Fibroblast of the conjunctiva (primary cell): ENCODE results near the gene NMNAT2.
"Not testable (repeated sequence)": the region's sequence is repeated elsewhere in the genome, so short reads cannot be mapped to it uniquely, and the experiment has no call there.

Source experiments
- DNase-seq: peaks from one replicate; pipeline ENCODE4 v3.0.0-alpha.2; 2010; ENCODE audit warnings: low read depth

The NMNAT2 gene

GRCh38 chr1:183259924-183260323 is 158.3 kb downstream of the NMNAT2 start:
- DNase-seq, result no peak

DNA sequence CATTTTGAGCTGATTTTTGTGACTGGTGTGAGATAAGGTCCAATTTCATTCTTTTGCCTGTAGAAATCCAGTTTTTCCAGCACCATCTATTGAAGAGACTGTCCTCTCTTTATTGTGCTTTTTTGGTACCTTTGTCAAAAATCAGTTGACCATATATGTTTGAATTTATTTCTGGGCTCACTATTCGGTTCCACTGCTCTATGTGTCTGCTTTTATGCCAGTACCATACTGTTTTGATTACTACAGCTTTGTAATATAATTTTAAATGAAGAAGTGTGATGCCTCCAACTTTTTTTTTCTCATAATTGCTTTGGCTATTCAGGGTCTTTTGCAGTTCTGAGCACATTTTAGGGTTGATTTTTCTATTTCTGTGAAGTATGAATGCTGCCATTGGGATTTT is 163.1 kb downstream of the NMNAT2 start:
- DNase-seq, result no peak

- DNase-seq, result no peak
These were observed 166.2 kb downstream of the NMNAT2 start for GRCh38 chr1:183251959-183252450.

DNA sequence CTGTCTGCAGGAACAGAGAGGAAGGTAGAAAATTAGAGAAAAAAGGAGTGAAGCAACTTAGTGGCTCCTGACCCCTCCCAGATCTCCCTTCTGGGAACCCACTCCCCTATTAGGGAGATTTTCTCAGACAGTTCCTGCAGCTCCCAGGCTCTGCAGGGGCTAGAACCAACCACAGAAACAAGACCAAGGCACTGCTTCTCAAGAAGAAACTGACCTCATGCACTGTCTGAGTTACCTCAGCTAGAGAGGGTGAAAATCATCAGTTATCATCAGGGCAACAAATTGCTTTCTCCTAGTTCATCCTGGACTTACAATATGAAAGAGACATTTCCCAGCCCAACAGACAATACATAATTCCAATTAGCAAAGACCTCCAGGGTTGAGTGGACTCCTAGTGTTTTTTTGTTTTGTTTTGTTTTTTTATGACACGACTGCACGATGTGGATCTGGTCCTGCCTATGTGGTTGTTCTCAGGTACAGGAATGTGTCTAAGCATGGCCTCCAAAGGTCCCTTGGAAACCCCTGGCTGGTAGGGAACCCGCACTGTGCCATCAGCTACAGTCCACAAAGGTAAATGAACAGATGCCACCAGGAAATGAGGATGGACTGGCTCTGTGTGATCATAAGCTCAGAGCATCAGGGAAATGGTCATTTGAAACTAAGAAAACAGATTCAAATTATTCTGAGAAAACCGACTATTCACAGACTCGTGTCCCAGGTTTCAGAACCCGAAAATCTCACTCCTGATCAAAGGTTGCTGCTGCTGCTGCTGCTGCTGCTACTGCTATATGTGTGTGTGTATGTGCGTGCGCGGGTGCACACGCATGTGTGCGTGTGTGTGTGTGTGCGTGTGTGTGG is 166.8 kb downstream of the NMNAT2 start:
- DNase-seq, result no peak

DNA sequence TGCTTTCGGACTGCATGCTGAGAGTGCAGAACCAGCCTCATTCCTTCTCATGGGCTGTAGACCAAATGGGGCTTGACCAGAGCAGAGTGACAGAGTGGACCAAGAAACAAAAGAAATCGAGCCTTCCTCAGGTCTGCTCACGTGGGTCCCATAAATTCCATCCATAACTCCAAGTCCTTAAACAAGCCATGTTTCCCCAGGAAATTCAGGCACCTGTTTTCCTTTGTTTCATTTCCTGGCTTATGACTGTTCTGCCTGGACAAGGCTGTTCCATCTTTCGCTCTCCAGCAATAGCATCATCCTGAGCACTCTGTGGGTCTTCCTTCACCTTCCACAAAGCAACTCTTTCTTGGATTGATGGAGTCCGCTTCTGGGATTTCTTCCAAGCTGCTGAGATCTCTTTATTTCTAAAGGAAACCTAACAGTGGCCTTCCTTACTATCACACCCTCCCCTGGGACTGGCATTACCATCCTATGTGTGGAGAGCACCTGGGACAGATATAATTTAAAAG is 168.2 kb downstream of the NMNAT2 start:
- no peak for DNase-seq

- no peak for DNase-seq
These were observed 169.0 kb downstream of the NMNAT2 start for GRCh38 chr1:183248989-183249691.

DNA sequence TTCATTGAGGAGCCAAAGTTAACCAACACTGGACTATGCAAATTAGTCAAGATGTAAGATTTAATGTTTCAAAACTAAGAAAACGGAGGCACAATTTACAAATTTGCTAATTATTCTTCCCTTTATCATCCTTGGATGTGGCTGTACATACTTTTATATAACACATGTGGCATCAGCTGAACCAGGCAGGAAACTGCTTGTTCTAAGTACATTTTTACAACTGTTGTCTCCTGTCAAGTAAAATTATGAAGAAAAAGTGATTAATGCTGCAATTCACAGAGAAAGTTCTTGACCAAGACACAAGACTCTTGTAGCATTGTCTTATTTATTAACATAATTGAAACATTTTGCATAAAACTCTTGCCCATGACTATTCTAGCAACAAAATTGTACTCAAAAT is 170.2 kb downstream of the NMNAT2 start:
- no peak for DNase-seq

- DNase-seq, result no peak
These were observed 170.7 kb downstream of the NMNAT2 start for GRCh38 chr1:183247484-183247883.

DNA sequence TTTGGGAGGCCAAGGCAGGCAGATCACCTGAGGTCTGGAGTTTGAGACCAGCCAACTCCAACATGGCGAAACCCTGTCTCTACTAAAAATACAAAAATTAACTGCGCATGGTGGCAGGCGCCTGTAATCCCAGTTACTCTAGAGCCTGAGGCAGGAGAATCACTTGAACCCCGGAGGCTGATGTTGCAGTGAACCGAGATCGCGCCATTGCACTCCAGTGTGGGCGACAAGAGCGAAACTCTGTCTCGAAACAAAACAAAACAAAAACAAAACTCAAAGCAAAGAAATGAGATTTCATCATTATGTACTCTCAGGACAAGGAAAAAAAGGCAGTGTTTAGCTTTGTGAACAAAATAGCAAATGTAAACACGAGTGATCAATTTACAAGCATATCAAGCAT is 171.1 kb downstream of the NMNAT2 start:
- DNase-seq, result no peak

DNA sequence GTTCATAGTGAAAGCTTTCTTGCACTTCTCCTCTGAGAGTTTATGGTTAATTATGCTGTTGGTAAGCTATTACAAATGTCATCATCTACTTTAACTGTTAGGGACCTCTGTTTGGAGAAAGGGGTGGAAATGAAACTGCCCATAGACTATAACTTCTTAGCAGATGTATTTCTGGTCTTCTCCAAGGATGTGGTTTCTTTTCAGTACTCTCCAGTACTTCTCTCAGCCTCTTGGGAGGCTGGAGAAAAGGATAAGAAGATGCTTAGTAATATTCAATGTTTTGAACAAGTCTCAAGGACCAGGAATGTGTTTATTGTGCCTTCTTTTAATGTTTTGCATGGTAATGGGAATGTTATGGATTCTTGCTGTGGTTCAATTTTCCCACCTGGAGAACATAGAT is 171.7 kb downstream of the NMNAT2 start:
- no peak for DNase-seq

GRCh38 chr1:183245357-183245756 is 172.8 kb downstream of the NMNAT2 start:
- no peak for DNase-seq

- peak; percentile 95 for DNase-seq
These were observed 173.7 kb downstream of the NMNAT2 start for GRCh38 chr1:183244466-183244865.

DNA sequence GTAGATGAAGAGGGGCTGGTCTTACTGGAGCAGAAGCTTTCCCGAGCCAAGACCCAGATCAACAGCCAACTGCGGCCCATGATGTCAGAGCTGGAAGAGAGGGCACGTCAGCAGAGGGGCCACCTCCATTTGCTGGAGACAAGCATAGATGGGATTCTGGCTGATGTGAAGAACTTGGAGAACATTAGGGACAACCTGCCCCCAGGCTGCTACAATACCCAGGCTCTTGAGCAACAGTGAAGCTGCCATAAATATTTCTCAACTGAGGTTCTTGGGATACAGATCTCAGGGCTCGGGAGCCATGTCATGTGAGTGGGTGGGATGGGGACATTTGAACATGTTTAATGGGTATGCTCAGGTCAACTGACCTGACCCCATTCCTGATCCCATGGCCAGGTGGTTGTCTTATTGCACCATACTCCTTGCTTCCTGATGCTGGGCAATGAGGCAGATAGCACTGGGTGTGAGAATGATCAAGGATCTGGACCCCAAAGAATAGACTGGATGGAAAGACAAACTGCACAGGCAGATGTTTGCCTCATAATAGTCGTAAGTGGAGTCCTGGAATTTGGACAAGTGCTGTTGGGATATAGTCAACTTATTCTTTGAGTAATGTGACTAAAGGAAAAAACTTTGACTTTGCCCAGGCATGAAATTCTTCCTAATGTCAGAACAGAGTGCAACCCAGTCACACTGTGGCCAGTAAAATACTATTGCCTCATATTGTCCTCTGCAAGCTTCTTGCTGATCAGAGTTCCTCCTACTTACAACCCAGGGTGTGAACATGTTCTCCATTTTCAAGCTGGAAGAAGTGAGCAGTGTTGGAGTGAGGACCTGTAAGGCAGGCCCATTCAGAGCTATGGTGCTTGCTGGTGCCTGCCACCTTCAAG is 174.8 kb downstream of the NMNAT2 start:
- no peak for DNase-seq

DNA sequence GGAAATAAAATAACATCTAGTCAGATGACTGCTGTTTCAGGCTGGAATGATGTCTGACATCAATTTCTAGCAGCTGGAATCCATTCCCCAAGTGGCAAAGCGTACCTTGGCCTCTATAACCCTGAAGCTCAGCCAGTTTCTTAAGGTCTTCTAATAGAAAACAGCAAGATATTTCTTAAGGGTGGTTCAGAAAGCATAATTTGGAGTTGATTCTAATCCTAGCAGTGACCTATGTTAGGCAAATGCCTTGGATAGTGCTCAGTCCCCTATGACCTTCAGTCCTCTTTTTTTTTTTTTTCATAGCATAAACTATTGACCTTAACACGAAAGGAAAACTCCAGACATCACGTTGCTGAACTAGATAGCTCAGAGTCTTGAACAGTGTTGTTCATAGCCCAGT is 175.6 kb downstream of the NMNAT2 start:
- peak; percentile 86 for DNase-seq

- DNase-seq, result no peak
These were observed 176.7 kb downstream of the NMNAT2 start for GRCh38 chr1:183241471-183241870.

- DNase-seq, result not testable (repeated sequence)
These were observed 177.3 kb downstream of the NMNAT2 start for GRCh38 chr1:183240853-183241252.

GRCh38 chr1:183240526-183240825 is 177.7 kb downstream of the NMNAT2 start:
- no peak for DNase-seq

DNA sequence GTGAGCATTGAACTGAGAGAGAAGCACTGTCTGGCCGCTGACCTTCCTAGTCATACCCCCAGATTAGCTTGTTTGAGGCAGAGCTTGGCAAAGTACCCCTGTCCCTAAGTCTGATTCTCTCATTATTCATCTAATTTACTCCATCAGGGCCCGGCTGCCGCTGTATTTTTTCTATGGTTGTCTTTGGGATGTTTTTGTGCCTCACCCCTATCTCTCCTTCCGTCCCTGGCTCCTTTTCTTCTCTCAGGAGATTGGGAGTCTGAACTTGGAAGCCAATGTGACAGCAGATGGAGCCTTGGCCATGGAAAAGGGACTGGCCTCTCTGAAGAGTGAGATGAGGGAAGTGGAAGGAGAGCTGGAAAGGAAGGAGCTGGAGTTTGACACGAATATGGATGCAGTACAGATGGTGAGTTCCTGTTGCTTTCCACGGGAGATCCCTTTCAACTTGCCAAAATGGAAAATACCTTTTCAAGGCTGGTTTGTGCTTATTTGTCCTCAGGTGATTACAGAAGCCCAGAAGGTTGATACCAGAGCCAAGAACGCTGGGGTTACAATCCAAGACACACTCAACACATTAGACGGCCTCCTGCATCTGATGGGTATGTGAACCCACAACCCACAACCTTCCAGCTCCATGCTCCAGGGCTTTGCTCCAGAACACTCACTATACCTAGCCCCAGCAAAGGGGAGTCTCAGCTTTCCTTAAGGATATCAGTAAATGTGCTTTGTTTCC is 178.2 kb downstream of the NMNAT2 start:
- no peak for DNase-seq

DNA sequence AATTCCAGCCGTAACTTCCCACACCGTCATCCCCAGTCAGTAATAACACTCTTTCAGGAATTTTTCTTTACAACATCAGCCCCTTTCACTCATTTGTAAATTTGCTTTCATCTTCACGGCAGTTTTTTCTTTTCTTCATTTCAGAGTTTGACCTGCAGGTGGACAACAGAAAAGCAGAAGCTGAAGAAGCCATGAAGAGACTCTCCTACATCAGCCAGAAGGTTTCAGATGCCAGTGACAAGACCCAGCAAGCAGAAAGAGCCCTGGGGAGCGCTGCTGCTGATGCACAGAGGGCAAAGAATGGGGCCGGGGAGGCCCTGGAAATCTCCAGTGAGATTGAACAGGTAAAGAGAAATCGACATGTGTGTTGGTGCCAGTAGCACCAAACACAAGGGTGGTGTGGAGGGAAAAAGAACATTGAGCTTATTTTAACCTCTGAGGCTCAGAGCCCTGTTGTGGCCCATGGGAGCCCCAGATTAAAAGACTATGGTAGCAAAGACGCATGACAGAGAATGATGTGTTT is 178.9 kb downstream of the NMNAT2 start:
- no peak for DNase-seq

DNA sequence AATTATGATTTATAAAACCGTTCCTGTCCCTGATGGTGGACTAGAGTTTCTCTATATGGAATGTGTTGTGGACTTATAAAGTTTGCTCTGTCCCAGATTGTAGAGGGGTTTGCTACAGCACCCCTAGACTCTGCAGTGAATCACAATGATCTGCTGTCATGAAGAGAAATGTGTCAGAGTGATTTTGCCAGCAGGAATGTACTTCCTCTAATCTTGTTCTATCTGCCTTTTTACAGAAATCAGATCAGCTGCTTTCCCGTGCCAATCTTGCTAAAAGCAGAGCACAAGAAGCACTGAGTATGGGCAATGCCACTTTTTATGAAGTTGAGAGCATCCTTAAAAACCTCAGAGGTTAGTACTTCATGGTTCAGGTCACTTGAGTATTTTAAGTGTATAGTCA is 180.1 kb downstream of the NMNAT2 start:
- no peak for DNase-seq

GRCh38 chr1:183237046-183237445 is 181.1 kb downstream of the NMNAT2 start:
- DNase-seq, result no peak
